Subcutaneous abdominal adipose tissue (tissue), 5 donors: ENCODE measurements around the gene BRD7.
A peak's percentile ranks its signal among the peaks of the same experiment; 100 is the strongest.

Source experiments
- H3K27ac ChIP-seq: one replicate; pipeline ENCODE4 v1.7.0; 2013; ENCODE audit warnings: low read depth, mild to moderate bottlenecking, inconsistent platforms, low read length, moderate library complexity
- H3K27me3 ChIP-seq, 5 donors: one replicate each; pipeline ENCODE4 v1.7.0; 2013; ENCODE audit warnings: low read length in 5 of 5, inconsistent platforms in 1 of 5; ENCODE audit not compliant: control insufficient read depth in 5 of 5, insufficient read depth in 4 of 5
- H3K36me3 ChIP-seq, 5 donors: one replicate each; pipeline ENCODE4 v1.7.0; 2013; ENCODE audit warnings: low read length in 5 of 5; ENCODE audit not compliant: control insufficient read depth in 5 of 5, insufficient read depth in 5 of 5
- H3K4me1 ChIP-seq, 5 donors: one replicate each; pipeline ENCODE4 v1.7.0; 2013; ENCODE audit warnings: low read length in 5 of 5, mild to moderate bottlenecking in 3 of 5, moderate library complexity in 1 of 5; ENCODE audit not compliant: control insufficient read depth in 5 of 5, insufficient read depth in 5 of 5
- H3K4me3 ChIP-seq, 5 donors: one replicate each; pipeline ENCODE4 v1.7.0; 2013; ENCODE audit warnings: low read length in 5 of 5, low read depth in 1 of 5
- H3K9ac ChIP-seq, 5 donors: one replicate each; pipeline ENCODE4 v1.7.0; 2013; ENCODE audit warnings: low read length in 5 of 5, mild to moderate bottlenecking in 4 of 5, moderate library complexity in 3 of 5
- H3K9me3 ChIP-seq, 5 donors: one replicate each; pipeline ENCODE4 v1.7.0; 2013; ENCODE audit warnings: low read length in 5 of 5; ENCODE audit not compliant: control insufficient read depth in 5 of 5
- donor health status: healthy.
- donor health status: healthy.
- donor health status: healthy.
- donor health status: healthy.
- donor health status: healthy.

The BRD7 gene

DNA sequence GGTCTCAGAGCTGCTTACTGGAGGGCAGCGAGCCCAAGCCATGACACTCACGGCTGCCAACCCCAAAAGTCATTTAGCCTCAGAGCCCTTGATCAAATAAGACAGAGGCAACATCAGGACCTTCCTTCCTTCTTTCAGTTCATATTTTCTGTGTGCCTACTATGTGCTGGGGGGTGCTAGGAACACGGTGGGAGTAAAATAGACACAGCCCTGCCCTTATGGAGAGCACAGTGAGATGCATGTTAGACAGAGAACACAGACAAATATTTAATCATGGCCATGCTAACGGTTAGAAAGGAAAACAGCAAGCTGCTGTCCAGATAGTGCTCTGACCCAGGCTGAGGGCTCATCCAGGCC, 4.5 kb upstream of the BRD7 start:
- Histone ChIP-seq H3K9ac (no peak overlapping the region), H3K9me3 (no peaks in the 10 kb centered on the region), H3K36me3 (no peaks in the 10 kb centered on the region), H3K27me3 (peaks cover 0 to 4% (median 0%) of the 10 kb centered on the region in 5 donors), H3K4me3 (no peak overlapping the region), H3K4me1 (peaks cover 0 to 15% (median 10%) of the 10 kb centered on the region in 5 donors), H3K27ac (no peak overlapping the region)

DNA sequence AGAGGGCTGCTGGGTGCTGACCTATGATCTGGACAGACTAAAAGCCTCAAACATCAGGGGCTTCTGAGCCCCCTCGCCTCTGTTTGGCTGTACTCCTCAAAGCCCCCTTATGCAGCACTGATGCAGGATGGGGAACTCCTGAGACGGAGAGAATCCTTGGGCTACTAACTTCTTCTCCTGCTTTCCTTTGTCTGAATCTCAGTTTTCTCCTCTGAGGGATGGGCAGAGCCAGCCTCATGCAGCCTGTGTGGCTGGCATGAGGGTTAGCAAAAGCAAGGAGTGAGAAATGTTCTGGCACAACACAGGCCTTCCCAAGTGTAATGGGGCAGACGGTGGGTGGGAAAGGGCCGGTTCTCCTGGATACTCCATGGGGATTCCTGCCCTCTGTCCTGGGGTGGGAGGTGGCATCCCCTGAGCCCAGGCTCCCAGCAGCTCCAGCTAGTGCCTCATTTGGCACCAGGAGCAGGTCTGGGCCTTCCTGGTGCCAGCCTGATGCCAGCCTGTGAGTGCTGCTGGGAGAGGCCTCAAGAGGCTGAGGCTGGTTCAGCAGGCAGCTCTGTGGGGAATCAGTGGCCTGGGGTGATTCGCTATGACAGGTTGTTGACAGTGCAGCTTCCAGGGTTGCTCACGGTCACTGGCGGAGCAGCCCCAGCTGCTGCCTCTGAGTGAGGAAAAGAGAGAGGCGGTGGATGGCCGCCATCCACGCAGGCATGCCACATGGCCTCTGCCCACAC, 4.0 kb upstream of the BRD7 start:
- H3K4me1 ChIP-seq: peaks cover 0 to 20% (median 15%) of the 10 kb centered on the region in 5 donors
- H3K27ac ChIP-seq: no peak overlapping the region
- no peak overlapping the region for H3K4me3 ChIP-seq
- H3K9me3 ChIP-seq: no peaks in the 10 kb centered on the region
- H3K9ac ChIP-seq: no peak overlapping the region
- H3K36me3 ChIP-seq: no peaks in the 10 kb centered on the region
- H3K27me3 ChIP-seq: peaks cover 0 to 4% (median 0%) of the 10 kb centered on the region in 5 donors

DNA sequence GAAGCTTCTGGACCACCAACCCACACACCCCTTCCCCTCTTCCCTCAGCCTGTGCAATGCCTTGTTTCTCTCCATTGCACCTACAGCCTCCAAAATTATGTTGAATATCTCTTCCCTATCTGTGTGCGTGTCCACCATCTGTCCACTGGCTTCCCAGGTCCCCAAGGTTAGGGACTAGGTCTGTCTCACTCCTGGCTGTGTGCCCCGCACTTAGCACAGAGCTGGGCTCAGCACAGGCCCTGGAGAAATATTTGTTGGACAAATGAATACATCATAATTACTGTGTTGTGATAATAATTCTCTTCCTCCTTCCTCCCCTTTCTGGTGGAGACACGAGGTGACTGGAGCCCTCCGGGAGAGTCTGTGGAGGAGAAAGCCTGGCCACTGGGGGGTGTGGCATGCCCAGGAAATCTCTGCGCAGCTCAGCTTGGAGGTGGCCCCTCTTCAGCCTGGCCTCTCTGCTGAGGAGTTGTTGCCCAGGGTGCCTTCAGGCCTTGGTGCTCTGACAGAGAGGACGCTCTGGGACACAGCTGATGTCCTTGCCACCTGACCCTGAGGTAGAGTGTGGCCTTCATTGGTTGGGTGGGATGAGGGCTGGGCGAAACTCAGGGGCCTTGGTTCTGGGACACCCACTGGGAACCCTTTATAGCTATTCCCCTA, 3.3 kb upstream of the BRD7 start:
- H3K4me3 ChIP-seq: no peak overlapping the region
- H3K9ac ChIP-seq: no peak overlapping the region
- H3K36me3 ChIP-seq: no peaks in the 10 kb centered on the region
- H3K4me1 ChIP-seq: peaks cover 0 to 27% (median 22%) of the 10 kb centered on the region in 5 donors
- no peak overlapping the region for H3K27ac ChIP-seq
- no peaks in the 10 kb centered on the region for H3K9me3 ChIP-seq
- H3K27me3 ChIP-seq: peaks cover 0 to 4% (median 0%) of the 10 kb centered on the region in 5 donors

DNA sequence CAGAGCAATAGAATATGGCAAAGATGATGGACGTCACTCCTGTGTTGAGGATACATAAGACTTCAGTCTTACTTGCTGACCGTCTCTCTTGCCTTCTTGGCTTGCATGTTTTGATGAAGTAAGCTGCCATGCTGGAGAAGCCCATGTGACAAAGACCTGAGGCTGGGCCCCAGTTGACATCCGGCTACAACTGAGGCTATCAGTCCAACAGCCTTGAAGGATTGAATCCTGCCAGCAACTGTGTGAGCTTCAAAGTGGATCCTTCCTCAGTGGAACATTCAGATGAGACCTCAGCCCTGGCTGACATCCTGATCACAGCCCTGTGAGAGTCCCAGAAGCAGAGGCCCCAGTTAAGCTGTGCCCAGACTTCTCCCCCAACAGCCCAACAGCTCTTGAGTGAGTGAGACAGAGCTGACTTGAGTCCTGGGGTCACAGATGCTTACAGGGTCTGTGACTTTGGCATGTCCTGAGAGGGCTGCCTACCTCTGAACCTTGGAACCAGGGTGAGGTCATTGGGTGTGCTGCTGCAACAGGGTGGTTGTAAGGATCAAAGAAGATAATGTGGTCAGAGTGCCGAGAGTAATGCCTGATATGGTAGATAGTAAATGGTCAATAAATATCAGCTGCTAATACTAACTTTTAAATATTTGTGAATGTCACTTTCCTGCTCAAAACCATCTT, 2.4 kb upstream of the BRD7 start:
- H3K9ac ChIP-seq: no peak overlapping the region
- H3K27ac ChIP-seq: no peak overlapping the region
- peaks cover 0 to 4% (median 0%) of the 10 kb centered on the region in 5 donors for H3K27me3 ChIP-seq
- H3K4me1 ChIP-seq: peaks cover 0 to 30% (median 24%) of the 10 kb centered on the region in 5 donors
- H3K9me3 ChIP-seq: no peaks in the 10 kb centered on the region
- H3K36me3 ChIP-seq: peaks cover 0 to 3% (median 0%) of the 10 kb centered on the region in 5 donors
- no peak overlapping the region for H3K4me3 ChIP-seq

DNA sequence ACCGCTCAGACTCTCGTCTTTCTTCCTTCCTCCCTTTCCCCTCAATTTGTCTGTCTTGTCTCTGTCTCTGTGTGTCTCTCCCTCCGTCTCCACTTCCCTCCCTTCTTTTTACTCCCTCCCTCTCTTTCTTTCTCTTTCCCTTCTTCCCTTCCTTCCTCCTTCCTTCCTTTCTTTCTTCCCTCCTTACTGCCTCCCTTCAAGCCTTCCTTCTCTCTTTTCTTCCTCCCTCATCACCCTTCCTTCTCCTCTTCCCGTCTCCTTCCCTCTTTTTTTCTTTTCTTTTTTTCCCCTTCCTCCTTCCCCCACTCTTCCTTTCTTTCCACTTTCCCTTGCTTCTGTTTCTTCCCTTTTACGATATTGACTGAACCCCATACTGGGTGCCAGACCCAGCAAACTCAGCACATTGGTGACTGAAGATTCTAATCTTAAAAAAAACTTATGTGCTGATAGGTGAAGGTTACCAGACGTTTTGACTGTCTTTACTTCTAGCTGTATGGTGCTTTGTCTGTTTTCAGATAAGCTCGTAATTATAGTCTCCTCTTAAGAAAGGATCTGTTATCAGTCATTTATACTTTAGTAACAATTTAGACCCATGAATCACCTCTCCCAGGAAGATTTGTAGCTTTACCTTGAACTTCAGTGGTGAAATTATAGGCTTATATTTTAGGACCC, 481 bp upstream of the BRD7 start:
- H3K9me3 ChIP-seq: no peaks in the 10 kb centered on the region
- peak overlapping the region; percentile 16 to 73 (median 46) for H3K9ac ChIP-seq
- peak overlapping the region; percentile 60 to 86 (median 67) for H3K4me3 ChIP-seq
- H3K27me3 ChIP-seq: peaks cover 0 to 2% (median 0%) of the 10 kb centered on the region in 5 donors
- peaks cover 0 to 14% (median 5%) of the 10 kb centered on the region in 5 donors for H3K36me3 ChIP-seq
- H3K27ac ChIP-seq: peak overlapping the region; percentile 78
- peaks cover 3 to 36% (median 28%) of the 10 kb centered on the region in 5 donors for H3K4me1 ChIP-seq

DNA sequence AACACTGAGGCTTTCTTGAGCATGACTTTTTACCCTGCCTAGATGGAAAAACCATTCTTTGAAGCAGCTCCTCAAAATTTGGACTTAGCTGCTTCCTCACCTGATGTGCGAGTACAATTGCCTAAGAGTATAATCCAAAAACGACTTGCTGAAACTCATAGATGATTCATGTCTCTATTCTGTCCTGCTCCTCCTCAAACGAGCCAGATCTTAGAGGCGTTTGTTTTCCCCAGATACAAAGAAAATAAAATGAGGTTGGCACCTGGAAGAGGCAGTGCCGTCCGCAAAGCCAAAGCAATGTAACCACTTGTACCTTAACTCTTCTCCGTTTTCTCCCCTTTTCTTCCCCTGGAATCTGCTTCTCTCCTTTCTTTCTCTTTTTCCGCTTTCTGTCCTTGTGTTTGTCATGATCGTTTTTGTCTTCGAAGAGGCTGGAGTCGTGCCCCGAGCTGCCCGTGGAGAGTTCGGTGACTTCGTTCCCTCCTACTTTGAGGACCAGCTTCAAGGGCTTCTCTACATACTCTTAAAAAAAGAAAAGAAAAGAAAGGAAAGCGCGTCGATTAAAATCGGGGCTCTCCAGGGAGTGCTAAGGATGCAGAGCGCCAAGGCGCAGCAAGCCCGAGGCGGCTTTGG, 895 bp downstream of the BRD7 start:
- Histone ChIP-seq H3K9me3 (no peaks in the 10 kb centered on the region), H3K9ac (peak overlapping the region; percentile 79 to 92 (median 89)), H3K4me3 (peak overlapping the region; percentile 37 to 84 (median 78)), H3K27ac (peak overlapping the region; percentile 30), H3K4me1 (peaks cover 3 to 33% (median 28%) of the 10 kb centered on the region in 5 donors), H3K27me3 (no peaks in the 10 kb centered on the region), H3K36me3 (peaks cover 13 to 25% (median 14%) of the 10 kb centered on the region in 5 donors)

DNA sequence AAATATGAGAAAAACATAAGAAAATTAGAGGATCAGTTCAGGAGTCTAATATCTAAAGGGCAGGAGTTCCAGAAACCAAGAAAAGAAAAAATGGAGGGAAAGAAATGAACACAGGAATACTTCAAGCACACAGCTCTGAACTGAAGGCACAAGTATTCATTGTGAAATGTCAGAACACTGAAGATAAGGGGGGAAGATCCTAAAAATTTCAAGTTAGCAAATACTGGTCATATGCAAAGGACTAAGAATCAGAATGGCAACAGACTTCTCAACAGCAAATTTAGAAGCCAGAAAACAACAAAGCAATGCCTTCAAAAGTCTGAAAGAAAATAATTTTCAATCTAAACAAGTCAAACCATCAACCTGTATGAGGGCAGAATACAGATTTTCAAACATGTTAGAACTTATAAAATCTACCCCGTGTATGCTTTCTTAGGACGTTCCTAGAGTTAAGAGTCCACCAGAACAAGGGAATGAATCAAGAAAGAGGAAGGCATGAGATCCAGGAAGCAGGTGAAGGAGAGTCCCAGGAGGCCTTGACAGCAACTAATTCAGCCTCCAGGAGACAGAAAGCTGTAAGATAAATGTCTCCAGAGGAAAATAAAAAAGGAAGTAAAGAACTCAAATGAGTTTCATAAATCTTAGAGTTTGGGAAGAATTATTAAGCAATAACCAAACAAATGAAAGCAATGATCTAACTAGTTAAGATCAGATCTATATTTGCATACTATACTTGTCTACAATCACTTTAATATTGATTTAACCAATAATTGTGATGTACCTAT, 2.8 kb downstream of the BRD7 start:
- H3K36me3 ChIP-seq: peaks cover 17 to 39% (median 24%) of the 10 kb centered on the region in 5 donors
- H3K9ac ChIP-seq: peak overlapping the region in 4 of 5 donors; percentile 5 to 92 (median 56)
- no peak overlapping the region for H3K27ac ChIP-seq
- H3K4me1 ChIP-seq: peaks cover 3 to 29% (median 28%) of the 10 kb centered on the region in 5 donors
- H3K4me3 ChIP-seq: no peak overlapping the region
- no peaks in the 10 kb centered on the region for H3K9me3 ChIP-seq
- H3K27me3 ChIP-seq: no peaks in the 10 kb centered on the region

DNA sequence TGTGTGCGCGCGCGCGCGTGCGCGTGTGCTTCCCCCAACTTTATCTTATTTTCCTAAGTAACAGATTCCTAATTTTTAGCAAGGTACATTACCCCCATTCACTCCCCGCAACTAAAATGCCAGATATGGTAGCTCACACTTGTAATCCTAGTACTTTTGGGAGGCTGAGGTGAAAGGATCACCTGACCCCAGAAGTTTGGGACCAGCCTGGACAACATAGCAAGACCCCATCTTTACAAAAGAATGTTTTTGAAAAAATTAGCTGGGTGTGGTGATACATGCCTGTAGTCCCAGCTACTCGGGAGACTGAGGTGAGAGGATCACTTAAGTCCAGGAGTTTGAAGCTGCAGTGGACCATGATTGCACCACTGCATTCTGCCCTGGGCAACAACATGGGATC, 5.1 kb downstream of the BRD7 start:
- Histone ChIP-seq H3K9ac (no peak overlapping the region), H3K4me3 (no peak overlapping the region), H3K4me1 (peaks cover 3 to 27% (median 23%) of the 10 kb centered on the region in 5 donors), H3K9me3 (no peaks in the 10 kb centered on the region), H3K36me3 (peaks cover 22 to 51% (median 29%) of the 10 kb centered on the region in 5 donors), H3K27me3 (no peaks in the 10 kb centered on the region), H3K27ac (no peak overlapping the region)

DNA sequence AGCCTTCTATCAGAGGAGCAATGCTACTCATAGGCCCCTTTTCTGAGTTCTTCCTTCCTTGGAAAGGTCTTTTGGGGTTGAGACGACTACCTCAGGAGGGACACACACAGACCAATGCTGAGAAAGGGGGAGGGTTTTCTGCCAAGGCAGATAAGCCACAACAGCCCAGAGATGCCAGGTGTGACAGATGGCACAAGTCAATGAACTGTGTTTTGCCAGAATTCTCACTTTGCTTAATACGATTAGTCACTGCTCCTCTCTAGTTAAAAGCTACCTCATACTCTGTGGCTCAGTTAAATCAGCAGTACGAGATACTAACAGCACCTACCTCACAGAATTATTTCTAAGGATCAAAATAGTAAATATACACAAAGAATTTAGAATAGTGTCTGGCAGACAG, 8.0 kb downstream of the BRD7 start:
- Histone ChIP-seq H3K27ac (no peak overlapping the region), H3K4me3 (no peak overlapping the region), H3K9ac (peak overlapping the region in 2 of 5 donors; percentile 17 to 32)

More for the DNA sequence above, 8.0 kb downstream of the BRD7 start:
- Histone ChIP-seq H3K36me3 (peaks cover 22 to 50% (median 27%) of the 10 kb centered on the region in 5 donors), H3K4me1 (peaks cover 0 to 20% (median 8%) of the 10 kb centered on the region in 5 donors), H3K27me3 (no peaks in the 10 kb centered on the region), H3K9me3 (no peaks in the 10 kb centered on the region)
